HepG2 (cell line): Measurements from ENCODE around the gene RBBP8. TPM values are rescaled to one million over a fixed set of nuclear protein-coding genes. Genes with fewer than 3 reads are reported as not detected.

ENCODE experiments used
- AHR ChIP-seq: IDR thresholded peaks from 2 replicates; pipeline ENCODE4 v1.6.1; 2018; ENCODE audit warnings: missing genetic modification reagents, missing compliant biosample characterization
- DNMT1 ChIP-seq: sonication (generic); formaldehyde crosslinking; IDR thresholded peaks from 2 replicates; pipeline ENCODE4 v1.5.1; 2020; ENCODE audit warnings: mild to moderate bottlenecking, missing genetic modification reagents
- GABPA ChIP-seq, 2 experiments: IDR thresholded peaks; 2 replicates each; pipeline ENCODE4 v1.6.1; 2011 to 2016; ENCODE audit warnings: low read depth in 2 of 2, low read length in 1 of 2, missing biosample characterization in 1 of 2, missing genetic modification characterization in 1 of 2
- HDAC2 ChIP-seq: sonication (generic); formaldehyde crosslinking; IDR thresholded peaks from 2 replicates; pipeline ENCODE4 v1.4.0; 2020; ENCODE audit warnings: missing genetic modification reagents
- IKZF4 ChIP-seq: sonication (generic); formaldehyde crosslinking; IDR thresholded peaks from 2 replicates; pipeline ENCODE4 v1.5.1; 2020; ENCODE audit warnings: borderline replicate concordance, mild to moderate bottlenecking, low read depth, missing genetic modification reagents; ENCODE audit errors: not compliant biosample characterization
- MBD4 ChIP-seq: IDR thresholded peaks from 2 replicates; pipeline ENCODE4 v1.6.1; 2012; ENCODE audit warnings: low read length, inconsistent platforms, borderline replicate concordance
- NFYB ChIP-seq: sonication (generic); formaldehyde crosslinking; IDR thresholded peaks from 2 replicates; pipeline ENCODE4 v1.4.0; 2020; ENCODE audit warnings: missing genetic modification reagents
- NR2C2 ChIP-seq: sonication (generic); formaldehyde crosslinking; IDR thresholded peaks from 2 replicates; pipeline ENCODE4 v1.4.0; 2020; ENCODE audit warnings: missing genetic modification reagents, mild to moderate bottlenecking, moderate library complexity, borderline replicate concordance
- NR3C1 ChIP-seq: sonication (generic); formaldehyde crosslinking; IDR thresholded peaks from 2 replicates; pipeline ENCODE4 v1.4.0; 2020; ENCODE audit warnings: missing genetic modification reagents
- POLR2G ChIP-seq: fragments of 200-400 bp; formaldehyde crosslinking; IDR thresholded peaks from 2 replicates; pipeline ENCODE4 v1.6.1; 2018; ENCODE audit warnings: mild to moderate bottlenecking, low read depth, low read length, moderate library complexity
- RBAK ChIP-seq: sonication (generic); formaldehyde crosslinking; IDR thresholded peaks from 2 replicates; pipeline ENCODE4 v1.5.1; 2020; ENCODE audit warnings: mild to moderate bottlenecking, missing genetic modification reagents
- SKI ChIP-seq: fragments of 450-650 bp; IDR thresholded peaks from one replicate; pipeline ENCODE4 v1.6.1; 2018; ENCODE audit warnings: mild to moderate bottlenecking; ENCODE audit not compliant: partially characterized antibody
- SMC3 ChIP-seq: IDR thresholded peaks from 2 replicates; pipeline ENCODE4 v1.6.1; 2011; ENCODE audit warnings: low read length, improper control_type of control experiment
- SMYD3 ChIP-seq: sonication (generic); formaldehyde crosslinking; IDR thresholded peaks from 2 replicates; pipeline ENCODE4 v1.8.1; 2023; ENCODE audit warnings: mild to moderate bottlenecking, missing genetic modification reagents
- ZBTB3 ChIP-seq: sonication (generic); formaldehyde crosslinking; IDR thresholded peaks from 2 replicates; pipeline ENCODE4 v1.4.0; 2020; ENCODE audit warnings: low read depth, mild to moderate bottlenecking, moderate library complexity, missing genetic modification reagents, borderline replicate concordance
- ZC3H4 ChIP-seq: sonication (generic); formaldehyde crosslinking; IDR thresholded peaks from 2 replicates; pipeline ENCODE4 v1.4.0; 2020; ENCODE audit warnings: missing genetic modification reagents, borderline replicate concordance
- ZFAT ChIP-seq: sonication (generic); formaldehyde crosslinking; conservative IDR thresholded peaks from 2 replicates; pipeline ENCODE4 v1.8.1; 2023; ENCODE audit warnings: missing genetic modification reagents, inconsistent platforms
- ZNF235 ChIP-seq: sonication (generic); formaldehyde crosslinking; IDR thresholded peaks from 2 replicates; pipeline ENCODE4 v1.8.1; 2023; ENCODE audit warnings: mild to moderate bottlenecking, missing genetic modification reagents, borderline replicate concordance
- ZNF343 ChIP-seq: sonication (generic); formaldehyde crosslinking; IDR thresholded peaks from 2 replicates; pipeline ENCODE4 v1.4.0; 2020; ENCODE audit warnings: mild to moderate bottlenecking, missing genetic modification reagents
- ZNF496 ChIP-seq: sonication (generic); formaldehyde crosslinking; IDR thresholded peaks from 2 replicates; pipeline ENCODE4 v1.8.1; 2023; ENCODE audit warnings: mild to moderate bottlenecking, moderate library complexity, missing genetic modification reagents; ENCODE audit not compliant: insufficient replicate concordance
- ZNF878 ChIP-seq: sonication (generic); formaldehyde crosslinking; IDR thresholded peaks from 2 replicates; pipeline ENCODE4 v1.8.1; 2023; ENCODE audit warnings: mild to moderate bottlenecking, missing genetic modification reagents, moderate library complexity
- ZSCAN21 ChIP-seq: sonication (generic); formaldehyde crosslinking; IDR thresholded peaks from 2 replicates; pipeline ENCODE4 v1.8.0; 2022; ENCODE audit warnings: mild to moderate bottlenecking, missing genetic modification reagents, moderate library complexity, borderline replicate concordance
- polyA plus RNA-seq, 8 experiments: library from polyadenylated mRNA; depleted of rRNA in 3 of 8; stranded (reverse) in 7 of 8; unstranded in 1 of 8; fragments of >200 nt; fragmentation: Illumina TruSeq in 4 of 8; extraction: Trizol in 4 of 8; gene quantifications; 2 replicates each; pipeline versions ENCODE4 v1.2.1 to v1.2.3, GENCODE V29; 2011 to 2016; ENCODE audit warnings: low read depth in 4 of 8, missing spikeins in 1 of 8, mixed read lengths in 1 of 8; ENCODE audit not compliant: insufficient read depth in 1 of 8
- total RNA-seq, 5 experiments: library from RNA; depleted of rRNA; stranded (reverse); fragments of >200 nt; fragmentation: Illumina TruSeq; extraction: Trizol; gene quantifications; 2 replicates each; pipeline ENCODE4 v1.2.3, GENCODE V29; 2016; ENCODE audit warnings: low read depth in 1 of 5
- TF ChIP-seq, protein P1 (sequence below): IDR thresholded peaks from 2 replicates; pipeline ENCODE4 v1.6.1; 2016; ENCODE audit warnings: low read depth, missing genetic modification reagents, missing compliant biosample characterization
- TF ChIP-seq, protein P2 (sequence below): sonication (generic); formaldehyde crosslinking; conservative IDR thresholded peaks from 2 replicates; pipeline ENCODE4 v1.4.0; 2020; ENCODE audit warnings: mild to moderate bottlenecking, missing genetic modification reagents, moderate library complexity

RBBP8 gene
- total and polyA plus RNA-seq, 2 of the 13 experiments (the other 11 are each of a cell fraction or from before 2014, with no cell fraction given): 14.2 to 47.4 TPM

DNA sequence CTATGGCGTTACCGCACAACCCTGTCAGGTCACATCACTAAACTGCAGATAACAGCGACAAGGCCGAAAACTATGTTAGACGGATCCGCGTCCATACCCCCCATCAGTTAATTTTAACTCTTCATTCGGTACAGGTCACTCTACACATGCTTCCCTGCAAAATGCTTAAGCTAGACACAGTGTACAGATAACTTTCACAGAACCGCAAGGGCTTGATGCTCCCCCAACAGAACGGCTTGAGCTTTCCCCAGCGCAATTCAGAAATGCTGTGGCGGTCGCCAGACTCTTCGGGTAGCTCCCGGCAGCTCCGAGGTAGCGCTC, 283 bp upstream of the RBBP8 start (continued):
- no peak for TF ChIP-seq NR2C2 (CRISPR knock-in tag)
- no peak for TF ChIP-seq SMC3
- no peak for TF ChIP-seq SKI
- TF ChIP-seq DNMT1 (CRISPR knock-in tag): no peak
- TF ChIP-seq AHR (CRISPR knock-in tag): no peak
- TF ChIP-seq SMYD3 (CRISPR knock-in tag): 0 out of 2 replicates have a peak, but pooled peaks have one; percentile 19
- no peak for TF ChIP-seq ZC3H4 (CRISPR knock-in tag)
- TF ChIP-seq, protein P1, sequence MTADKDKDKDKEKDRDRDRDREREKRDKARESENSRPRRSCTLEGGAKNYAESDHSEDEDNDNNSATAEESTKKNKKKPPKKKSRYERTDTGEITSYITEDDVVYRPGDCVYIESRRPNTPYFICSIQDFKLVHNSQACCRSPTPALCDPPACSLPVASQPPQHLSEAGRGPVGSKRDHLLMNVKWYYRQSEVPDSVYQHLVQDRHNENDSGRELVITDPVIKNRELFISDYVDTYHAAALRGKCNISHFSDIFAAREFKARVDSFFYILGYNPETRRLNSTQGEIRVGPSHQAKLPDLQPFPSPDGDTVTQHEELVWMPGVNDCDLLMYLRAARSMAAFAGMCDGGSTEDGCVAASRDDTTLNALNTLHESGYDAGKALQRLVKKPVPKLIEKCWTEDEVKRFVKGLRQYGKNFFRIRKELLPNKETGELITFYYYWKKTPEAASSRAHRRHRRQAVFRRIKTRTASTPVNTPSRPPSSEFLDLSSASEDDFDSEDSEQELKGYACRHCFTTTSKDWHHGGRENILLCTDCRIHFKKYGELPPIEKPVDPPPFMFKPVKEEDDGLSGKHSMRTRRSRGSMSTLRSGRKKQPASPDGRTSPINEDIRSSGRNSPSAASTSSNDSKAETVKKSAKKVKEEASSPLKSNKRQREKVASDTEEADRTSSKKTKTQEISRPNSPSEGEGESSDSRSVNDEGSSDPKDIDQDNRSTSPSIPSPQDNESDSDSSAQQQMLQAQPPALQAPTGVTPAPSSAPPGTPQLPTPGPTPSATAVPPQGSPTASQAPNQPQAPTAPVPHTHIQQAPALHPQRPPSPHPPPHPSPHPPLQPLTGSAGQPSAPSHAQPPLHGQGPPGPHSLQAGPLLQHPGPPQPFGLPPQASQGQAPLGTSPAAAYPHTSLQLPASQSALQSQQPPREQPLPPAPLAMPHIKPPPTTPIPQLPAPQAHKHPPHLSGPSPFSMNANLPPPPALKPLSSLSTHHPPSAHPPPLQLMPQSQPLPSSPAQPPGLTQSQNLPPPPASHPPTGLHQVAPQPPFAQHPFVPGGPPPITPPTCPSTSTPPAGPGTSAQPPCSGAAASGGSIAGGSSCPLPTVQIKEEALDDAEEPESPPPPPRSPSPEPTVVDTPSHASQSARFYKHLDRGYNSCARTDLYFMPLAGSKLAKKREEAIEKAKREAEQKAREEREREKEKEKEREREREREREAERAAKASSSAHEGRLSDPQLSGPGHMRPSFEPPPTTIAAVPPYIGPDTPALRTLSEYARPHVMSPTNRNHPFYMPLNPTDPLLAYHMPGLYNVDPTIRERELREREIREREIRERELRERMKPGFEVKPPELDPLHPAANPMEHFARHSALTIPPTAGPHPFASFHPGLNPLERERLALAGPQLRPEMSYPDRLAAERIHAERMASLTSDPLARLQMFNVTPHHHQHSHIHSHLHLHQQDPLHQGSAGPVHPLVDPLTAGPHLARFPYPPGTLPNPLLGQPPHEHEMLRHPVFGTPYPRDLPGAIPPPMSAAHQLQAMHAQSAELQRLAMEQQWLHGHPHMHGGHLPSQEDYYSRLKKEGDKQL (CRISPR knock-in tag): no peak
- no peak for TF ChIP-seq NR3C1 (CRISPR knock-in tag)
- no peak for TF ChIP-seq ZNF496 (CRISPR knock-in tag)
- no peak for TF ChIP-seq ZNF878
- no peak for TF ChIP-seq ZBTB3
- peak; percentile 29 for TF ChIP-seq IKZF4
- TF ChIP-seq RBAK (CRISPR knock-in tag): no peak
- TF ChIP-seq, protein P2, sequence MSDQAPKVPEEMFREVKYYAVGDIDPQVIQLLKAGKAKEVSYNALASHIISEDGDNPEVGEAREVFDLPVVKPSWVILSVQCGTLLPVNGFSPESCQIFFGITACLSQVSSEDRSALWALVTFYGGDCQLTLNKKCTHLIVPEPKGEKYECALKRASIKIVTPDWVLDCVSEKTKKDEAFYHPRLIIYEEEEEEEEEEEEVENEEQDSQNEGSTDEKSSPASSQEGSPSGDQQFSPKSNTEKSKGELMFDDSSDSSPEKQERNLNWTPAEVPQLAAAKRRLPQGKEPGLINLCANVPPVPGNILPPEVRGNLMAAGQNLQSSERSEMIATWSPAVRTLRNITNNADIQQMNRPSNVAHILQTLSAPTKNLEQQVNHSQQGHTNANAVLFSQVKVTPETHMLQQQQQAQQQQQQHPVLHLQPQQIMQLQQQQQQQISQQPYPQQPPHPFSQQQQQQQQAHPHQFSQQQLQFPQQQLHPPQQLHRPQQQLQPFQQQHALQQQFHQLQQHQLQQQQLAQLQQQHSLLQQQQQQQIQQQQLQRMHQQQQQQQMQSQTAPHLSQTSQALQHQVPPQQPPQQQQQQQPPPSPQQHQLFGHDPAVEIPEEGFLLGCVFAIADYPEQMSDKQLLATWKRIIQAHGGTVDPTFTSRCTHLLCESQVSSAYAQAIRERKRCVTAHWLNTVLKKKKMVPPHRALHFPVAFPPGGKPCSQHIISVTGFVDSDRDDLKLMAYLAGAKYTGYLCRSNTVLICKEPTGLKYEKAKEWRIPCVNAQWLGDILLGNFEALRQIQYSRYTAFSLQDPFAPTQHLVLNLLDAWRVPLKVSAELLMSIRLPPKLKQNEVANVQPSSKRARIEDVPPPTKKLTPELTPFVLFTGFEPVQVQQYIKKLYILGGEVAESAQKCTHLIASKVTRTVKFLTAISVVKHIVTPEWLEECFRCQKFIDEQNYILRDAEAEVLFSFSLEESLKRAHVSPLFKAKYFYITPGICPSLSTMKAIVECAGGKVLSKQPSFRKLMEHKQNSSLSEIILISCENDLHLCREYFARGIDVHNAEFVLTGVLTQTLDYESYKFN: no peak
- TF ChIP-seq POLR2G: no peak
- TF ChIP-seq ZSCAN21 (CRISPR knock-in tag): no peak
- TF ChIP-seq ZNF235 (CRISPR knock-in tag): peak; percentile 21; the same call in 1 of the 2 replicates
- TF ChIP-seq GABPA (IDR thresholded peaks at IDR 0.05; ENCODE audit: low read depth, low read length): no peak
- no peak for TF ChIP-seq GABPA (CRISPR knock-in tag; IDR thresholded peaks at IDR 0.05; ENCODE audit: low read depth)
- TF ChIP-seq ZFAT (CRISPR knock-in tag): no peak
- no peak for TF ChIP-seq MBD4
- TF ChIP-seq NFYB (CRISPR knock-in tag): 0 out of 2 replicates have a peak, but pooled peaks have one; percentile 16
- TF ChIP-seq ZNF343 (CRISPR knock-in tag): no peak
- TF ChIP-seq HDAC2 (CRISPR knock-in tag): no peak
